Measurements from ENCODE around the gene PEDS1.

DNA sequence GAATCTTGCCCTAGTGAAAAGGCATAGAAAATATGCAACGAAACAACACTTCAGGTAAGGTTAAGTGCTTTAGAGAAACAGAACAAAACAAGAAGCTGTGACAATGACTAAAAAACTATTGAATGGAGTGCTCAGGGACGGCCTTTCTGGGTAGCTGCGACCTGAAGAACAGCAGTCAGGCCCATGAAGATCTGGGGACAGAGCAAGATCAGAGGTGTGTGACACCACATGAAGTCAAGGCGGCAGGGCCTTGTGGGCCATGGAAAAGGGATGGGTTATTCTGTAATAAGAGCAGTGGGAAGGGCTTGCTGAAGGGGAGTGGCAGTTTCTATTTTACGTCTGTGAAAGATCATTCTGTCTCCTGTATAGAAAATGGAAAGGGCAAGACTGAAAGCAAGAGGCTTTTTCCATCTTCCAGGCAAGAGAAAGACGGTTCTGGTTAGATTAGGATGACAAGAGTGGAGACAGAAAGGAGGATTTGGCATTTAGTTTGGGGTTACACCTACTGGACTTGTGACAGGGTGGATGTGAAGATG lies 45.7 kb downstream of the PEDS1 start:
- TF ChIP-seq CTCF (tag by site-specific recombination; IDR thresholded peaks at IDR 0.05) (no peak), ZNF274 (IDR thresholded peaks at IDR 0.05; ENCODE audit: low read length) (no peak), ZNF274 (tag by site-specific recombination; IDR thresholded peaks at IDR 0.05; ENCODE audit: borderline replicate concordance) (no peak), ZNF600 (tag by site-specific recombination; IDR thresholded peaks at IDR 0.05) (no peak), ZNF114 (tag by site-specific recombination; IDR thresholded peaks at IDR 0.05) (no peak), KLF7 (tag by site-specific recombination; IDR thresholded peaks at IDR 0.05; ENCODE audit: borderline replicate concordance) (no peak)
